MM.1S (cell line): ENCODE data around the gene SPRING1.

Experiments
- EZH2 ChIP-seq: fragments of 300-600 bp; sonication (generic); optimal IDR thresholded peaks from 2 replicates; pipeline ENCODE3; 2017; ENCODE audit warnings: low read depth, mild to moderate bottlenecking, antibody characterized with exemption, low read length, mixed read lengths
- EZH2phosphoT487 ChIP-seq: fragments of 300-600 bp; sonication (generic); IDR thresholded peaks from 2 replicates; pipeline ENCODE4 v1.6.1; 2018; ENCODE audit warnings: antibody characterized with exemption, low read length
- TF ChIP-seq, protein P1 (sequence below): fragments of 300-600 bp; sonication (generic); IDR thresholded peaks from 2 replicates; pipeline ENCODE4 v1.5.1; 2016; ENCODE audit warnings: antibody characterized with exemption, low read length, mixed read lengths

DNA sequence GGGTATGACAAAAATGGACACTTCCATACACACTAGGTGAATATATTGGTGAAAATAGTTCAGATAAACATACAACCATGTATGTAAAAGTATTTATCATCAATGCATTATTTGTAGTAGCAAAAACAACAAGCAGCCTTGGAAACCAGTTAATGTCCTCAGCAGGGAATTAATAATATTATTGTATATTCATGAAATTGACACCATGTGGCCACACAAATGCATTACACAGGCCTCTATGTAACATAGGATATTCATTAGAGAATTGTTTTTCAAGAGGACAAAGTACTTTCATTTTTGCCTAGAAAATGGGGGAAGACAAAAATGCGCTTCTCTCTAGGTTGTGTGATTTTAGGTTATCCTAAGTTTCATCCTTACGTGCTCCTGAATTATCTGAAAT is 24.3 kb downstream of the SPRING1 start:
- TF ChIP-seq, protein P1, sequence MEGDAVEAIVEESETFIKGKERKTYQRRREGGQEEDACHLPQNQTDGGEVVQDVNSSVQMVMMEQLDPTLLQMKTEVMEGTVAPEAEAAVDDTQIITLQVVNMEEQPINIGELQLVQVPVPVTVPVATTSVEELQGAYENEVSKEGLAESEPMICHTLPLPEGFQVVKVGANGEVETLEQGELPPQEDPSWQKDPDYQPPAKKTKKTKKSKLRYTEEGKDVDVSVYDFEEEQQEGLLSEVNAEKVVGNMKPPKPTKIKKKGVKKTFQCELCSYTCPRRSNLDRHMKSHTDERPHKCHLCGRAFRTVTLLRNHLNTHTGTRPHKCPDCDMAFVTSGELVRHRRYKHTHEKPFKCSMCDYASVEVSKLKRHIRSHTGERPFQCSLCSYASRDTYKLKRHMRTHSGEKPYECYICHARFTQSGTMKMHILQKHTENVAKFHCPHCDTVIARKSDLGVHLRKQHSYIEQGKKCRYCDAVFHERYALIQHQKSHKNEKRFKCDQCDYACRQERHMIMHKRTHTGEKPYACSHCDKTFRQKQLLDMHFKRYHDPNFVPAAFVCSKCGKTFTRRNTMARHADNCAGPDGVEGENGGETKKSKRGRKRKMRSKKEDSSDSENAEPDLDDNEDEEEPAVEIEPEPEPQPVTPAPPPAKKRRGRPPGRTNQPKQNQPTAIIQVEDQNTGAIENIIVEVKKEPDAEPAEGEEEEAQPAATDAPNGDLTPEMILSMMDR: no peak
- no peak for TF ChIP-seq EZH2
- no peak for TF ChIP-seq EZH2phosphoT487
